Prostate gland (tissue), 2 donors: ENCODE measurements around the gene PATE1.

Source experiments
- POLR2A ChIP-seq: fragments of 450-650 bp; IDR thresholded peaks from one replicate; pipeline ENCODE4 v1.6.1; 2016; ENCODE audit warnings: antibody characterized with exemption, mild to moderate bottlenecking
- POLR2AphosphoS5 ChIP-seq: sonication (generic); formaldehyde crosslinking; IDR thresholded peaks from one replicate; pipeline ENCODE4 v1.6.1; 2017; ENCODE audit warnings: antibody characterized with exemption
- TF ChIP-seq, protein P1 (sequence below), 4 experiments: fragments of 200-600 bp in 2 of 4; fragments of 450-650 bp in 2 of 4; sonication (generic) in 2 of 4; IDR thresholded peaks; 1 replicate in 3 of 4; 2 replicates in 1 of 4; pipeline ENCODE4 v1.5.1; 2016 to 2019; ENCODE audit warnings: antibody characterized with exemption in 4 of 4, mild to moderate bottlenecking in 2 of 4, moderate library complexity in 2 of 4

DNA sequence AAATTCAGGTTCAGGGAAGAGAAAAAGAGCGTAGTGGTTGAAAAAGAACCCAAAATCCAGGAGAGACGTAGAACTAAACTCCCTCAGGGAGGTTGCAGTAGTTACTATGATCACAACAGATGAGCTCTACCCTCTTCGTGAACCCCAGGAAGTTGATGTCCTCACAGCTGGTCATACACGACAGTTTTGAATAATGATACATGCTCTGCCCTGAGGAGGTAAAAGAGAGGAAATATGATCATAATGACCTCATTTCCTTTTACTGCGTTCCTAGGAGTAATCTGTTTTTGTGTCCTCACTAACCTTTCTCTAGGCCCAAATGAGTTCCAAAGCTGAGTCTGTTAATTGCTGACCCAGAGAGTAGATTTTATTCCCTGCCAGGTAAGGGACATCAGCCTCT, 31.2 kb downstream of the PATE1 start:
- TF ChIP-seq, protein P1, sequence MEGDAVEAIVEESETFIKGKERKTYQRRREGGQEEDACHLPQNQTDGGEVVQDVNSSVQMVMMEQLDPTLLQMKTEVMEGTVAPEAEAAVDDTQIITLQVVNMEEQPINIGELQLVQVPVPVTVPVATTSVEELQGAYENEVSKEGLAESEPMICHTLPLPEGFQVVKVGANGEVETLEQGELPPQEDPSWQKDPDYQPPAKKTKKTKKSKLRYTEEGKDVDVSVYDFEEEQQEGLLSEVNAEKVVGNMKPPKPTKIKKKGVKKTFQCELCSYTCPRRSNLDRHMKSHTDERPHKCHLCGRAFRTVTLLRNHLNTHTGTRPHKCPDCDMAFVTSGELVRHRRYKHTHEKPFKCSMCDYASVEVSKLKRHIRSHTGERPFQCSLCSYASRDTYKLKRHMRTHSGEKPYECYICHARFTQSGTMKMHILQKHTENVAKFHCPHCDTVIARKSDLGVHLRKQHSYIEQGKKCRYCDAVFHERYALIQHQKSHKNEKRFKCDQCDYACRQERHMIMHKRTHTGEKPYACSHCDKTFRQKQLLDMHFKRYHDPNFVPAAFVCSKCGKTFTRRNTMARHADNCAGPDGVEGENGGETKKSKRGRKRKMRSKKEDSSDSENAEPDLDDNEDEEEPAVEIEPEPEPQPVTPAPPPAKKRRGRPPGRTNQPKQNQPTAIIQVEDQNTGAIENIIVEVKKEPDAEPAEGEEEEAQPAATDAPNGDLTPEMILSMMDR (IDR thresholded peaks at IDR 0.05), result no peak
- TF ChIP-seq POLR2A (no peak), POLR2AphosphoS5 (no peak)
